ENCODE data around the gene DPP10.

Gene DPP10

DNA sequence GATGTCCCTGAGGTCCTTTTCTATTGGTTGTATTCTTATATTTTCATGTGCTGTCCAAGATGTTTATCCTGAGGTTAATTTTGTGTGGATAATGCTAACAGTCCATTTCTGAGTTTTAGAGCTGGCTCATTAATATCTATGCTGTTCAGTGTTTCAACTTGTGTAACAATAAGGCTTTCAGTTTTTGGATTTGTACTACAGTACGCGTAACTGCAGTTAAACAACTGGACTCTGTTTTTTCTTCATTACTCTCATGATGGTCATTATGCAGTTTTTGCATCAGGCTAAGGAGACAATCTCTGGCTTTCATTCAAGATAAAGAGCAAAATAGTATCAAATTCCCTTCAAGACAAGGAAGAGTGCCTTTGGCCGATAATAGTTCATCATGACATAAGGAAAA, 1364.8 kb downstream of the DPP10 start:
- no peak for DNase-seq

DNA sequence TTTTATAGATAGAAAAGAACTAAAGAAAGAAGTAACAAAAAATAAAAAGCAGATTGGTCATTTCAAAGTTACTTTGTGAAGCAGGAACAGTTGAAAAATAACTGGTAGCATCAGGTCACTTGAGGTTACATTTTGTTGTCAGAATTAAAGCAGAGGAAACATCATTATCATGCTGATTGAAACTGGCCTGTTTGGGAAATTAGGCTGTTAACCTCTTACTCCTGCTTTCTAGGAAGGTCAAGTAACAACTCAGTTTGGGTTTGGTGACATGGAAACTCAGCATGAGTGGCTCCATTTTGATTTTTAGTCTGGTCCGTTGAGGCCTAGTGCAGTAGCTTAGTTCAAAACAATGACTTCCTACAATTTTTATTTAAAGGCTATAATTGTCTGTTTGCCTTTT, 1383.5 kb downstream of the DPP10 start:
- no peak for DNase-seq

DNA sequence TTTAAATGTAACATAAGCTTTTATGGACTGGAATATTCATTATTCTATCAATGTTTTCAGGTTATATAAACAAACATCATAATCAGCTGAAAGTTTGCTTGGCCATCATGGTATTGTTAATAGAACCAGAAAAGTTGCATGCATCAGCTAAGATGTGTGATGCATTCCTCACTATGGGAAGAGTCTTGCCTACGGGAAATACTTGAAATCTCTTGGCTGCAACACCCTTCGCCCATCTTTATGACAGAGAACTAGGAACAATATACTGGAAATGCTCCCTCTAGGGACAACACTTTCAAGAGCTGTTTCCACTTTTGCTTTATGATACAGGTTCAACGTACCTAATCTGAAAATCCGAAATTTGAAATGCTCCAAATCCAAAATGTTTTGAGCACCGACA, 1390.8 kb downstream of the DPP10 start:
- no peak for DNase-seq

DNA sequence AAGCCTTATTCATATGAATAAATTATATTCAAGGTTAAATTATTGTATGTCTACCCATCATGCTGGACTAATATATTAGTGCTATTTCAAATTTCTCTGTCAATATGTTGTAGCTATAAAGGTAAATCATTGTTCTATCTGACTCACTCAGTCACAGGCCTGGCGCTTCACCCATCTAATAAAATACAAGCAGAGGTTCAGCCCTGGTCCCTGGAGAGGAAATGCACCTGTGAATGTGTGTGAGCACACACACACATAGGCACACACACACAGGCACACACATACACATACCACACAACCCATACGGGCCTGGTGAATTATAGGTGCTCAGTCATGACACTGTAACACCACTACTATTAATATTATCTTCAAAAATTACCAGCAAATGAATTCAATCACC, 1396.1 kb downstream of the DPP10 start:
- DNase-seq = no peak

- DNase-seq = no peak
Observed at GRCh38 chr2:115842306-115842705, 1399.9 kb downstream of the DPP10 start.

GRCh38 chr2:115848192-115848591, 1405.8 kb downstream of the DPP10 start:
- no peak for DNase-seq

- DNase-seq = no peak
Observed at GRCh38 chr2:115867024-115867423, 1424.6 kb downstream of the DPP10 start.

GRCh38 chr2:115874427-115874826, 1432.0 kb downstream of the DPP10 start:
- no peak for DNase-seq

DNA sequence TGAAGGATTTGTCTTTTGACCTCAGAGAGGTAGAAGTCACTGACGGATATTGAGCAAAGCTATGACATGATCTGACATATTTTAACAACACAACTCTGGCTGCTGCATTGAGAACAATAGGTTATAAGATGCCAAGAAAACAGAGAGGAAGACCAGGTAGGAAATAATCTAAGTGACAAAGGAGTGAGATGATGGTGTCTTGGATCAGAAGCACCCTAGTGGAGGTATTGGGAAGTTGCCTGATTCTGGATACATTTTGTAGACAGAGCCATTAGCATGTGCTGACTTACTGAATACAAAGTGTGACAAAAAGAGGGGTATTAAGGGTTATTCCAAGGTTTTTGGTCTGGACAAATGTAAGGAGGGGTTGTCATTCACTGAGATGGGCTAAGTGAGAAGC, 1438.1 kb downstream of the DPP10 start:
- no peak for DNase-seq

DNA sequence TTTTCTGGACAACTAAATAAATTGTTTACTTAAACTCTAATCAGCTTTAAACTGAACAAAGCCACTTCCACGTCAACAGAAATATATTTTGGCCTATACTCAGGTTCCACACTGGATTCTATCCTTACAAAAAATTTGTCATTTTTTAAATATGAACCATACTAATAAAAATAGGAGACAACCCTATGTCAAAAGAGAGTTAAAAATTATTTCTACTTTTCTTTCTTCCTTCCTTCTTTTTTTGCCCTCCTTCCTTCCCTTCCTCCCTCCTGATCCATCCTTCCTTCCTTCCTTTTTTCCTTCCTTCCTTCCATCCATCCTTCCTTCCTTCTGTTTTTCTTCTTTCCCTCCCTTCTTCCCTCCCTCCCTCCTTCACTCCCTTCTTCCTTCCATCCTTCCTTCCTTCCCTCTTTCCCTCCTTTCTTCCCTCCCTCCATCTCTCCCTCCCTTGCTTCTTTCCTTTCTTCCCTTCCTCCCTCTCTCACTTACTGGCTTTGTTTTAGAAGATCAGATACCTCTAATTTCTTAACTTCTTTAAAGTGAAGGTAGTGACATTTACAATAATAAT, 1444.9 kb downstream of the DPP10 start:
- DNase-seq = no peak
